Measurements from ENCODE around the gene STK16.
A peak's percentile ranks its signal among the peaks of the same experiment; 100 is the strongest.
"Not testable (repeated sequence)": the region's sequence is repeated elsewhere in the genome, so short reads cannot be mapped to it uniquely, and the experiment has no call there.

STK16 gene, protein sequence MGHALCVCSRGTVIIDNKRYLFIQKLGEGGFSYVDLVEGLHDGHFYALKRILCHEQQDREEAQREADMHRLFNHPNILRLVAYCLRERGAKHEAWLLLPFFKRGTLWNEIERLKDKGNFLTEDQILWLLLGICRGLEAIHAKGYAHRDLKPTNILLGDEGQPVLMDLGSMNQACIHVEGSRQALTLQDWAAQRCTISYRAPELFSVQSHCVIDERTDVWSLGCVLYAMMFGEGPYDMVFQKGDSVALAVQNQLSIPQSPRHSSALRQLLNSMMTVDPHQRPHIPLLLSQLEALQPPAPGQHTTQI

GRCh38 chr2:219245148-219245898 is at the start of gene STK16, which contains the start of gene GLB1L:
Gene STK16, plus strand, starts transcription at chr2:219245479. Its CDS starts 521 bp downstream, at chr2:219246000.
Gene GLB1L, minus strand, starts transcription at chr2:219245444. Its CDS starts 1,871 bp downstream, at chr2:219243573.
- peak; percentile 18 to 97 (median 87) for DNase-seq

GRCh38 chr2:219197388-219197787 is 47.9 kb upstream of the STK16 start:
- DNase-seq, result no peak

DNA sequence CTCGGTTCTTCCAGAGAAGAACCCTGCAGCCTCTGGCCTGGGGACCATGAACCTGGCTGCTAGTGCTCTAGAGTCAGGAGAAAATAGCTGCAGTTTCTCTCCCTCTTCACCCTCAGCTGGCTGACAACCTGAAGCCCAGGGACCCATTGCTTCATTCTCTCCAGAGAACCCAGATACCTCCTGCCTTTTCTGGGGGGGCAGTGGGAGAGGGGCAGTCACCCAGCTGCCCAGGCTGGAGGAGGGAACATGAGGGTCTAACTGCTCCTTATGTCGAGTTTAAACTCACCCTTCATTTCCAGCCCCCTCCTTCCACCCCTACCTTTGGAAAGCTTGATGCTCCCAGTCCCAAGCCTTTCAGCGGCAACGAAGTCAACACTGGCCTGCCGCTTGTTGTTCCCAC is 46.3 kb upstream of the STK16 start:
- DNase-seq, result no peak

DNA sequence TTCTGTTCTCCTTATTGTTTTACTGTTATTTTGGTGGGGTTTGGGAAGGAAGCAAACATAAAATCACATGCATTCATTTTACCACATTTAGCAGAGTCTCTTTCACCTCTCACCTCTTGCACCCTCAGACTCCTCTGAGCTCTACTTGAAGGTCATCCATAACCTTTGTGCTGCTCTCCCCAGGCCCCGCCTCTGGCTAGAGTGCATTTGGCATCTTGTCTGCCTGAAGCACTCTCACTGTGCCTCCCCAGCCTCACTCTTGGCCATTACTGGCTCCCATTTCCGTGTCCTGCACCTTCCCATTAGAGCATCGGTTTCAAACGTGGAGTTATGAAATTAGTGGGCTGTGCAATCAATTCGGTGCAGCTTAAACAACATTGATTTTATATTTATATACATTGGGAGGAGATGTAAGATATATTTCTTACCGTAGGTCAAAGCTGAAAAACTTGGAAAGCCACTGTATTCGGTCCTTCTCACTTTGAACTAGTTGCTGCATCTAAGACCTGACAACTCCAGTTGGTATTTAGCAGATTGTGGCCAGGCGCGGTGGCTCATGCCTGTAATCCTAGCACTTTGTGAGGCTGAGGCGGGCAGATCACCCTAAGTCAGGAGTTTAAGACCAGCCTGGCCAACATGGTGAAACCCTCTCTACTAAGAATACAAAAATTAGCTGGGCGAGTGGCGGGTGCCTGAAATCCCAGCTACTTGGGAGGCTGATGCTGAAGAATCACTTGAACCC is 45.6 kb upstream of the STK16 start:
- no peak for DNase-seq

GRCh38 chr2:219200502-219201326 is 44.6 kb upstream of the STK16 start:
- peak in 5 of 58 donors; percentile 10 to 29 (median 28) for DNase-seq

DNA sequence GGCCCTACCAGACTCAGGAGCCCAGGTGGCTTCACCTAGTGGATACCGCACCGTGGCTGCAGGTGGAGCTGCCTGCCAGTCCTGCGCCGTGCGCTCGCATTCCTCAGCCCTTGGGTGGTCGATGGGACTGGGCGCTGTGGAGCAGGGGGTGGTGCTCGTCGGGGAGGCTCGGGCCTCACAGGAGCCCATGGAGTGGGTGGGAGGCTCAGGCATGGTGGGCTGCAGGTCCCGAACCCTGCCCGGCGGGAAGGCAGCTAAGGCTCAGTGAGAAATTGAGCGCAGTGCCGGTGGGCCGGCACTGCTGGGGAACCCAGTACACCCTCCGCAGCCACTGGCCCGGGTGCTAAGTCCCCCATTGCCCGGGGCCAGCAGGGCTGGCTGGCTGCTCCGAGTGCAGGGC is 43.9 kb upstream of the STK16 start:
- not testable (repeated sequence) for DNase-seq

DNA sequence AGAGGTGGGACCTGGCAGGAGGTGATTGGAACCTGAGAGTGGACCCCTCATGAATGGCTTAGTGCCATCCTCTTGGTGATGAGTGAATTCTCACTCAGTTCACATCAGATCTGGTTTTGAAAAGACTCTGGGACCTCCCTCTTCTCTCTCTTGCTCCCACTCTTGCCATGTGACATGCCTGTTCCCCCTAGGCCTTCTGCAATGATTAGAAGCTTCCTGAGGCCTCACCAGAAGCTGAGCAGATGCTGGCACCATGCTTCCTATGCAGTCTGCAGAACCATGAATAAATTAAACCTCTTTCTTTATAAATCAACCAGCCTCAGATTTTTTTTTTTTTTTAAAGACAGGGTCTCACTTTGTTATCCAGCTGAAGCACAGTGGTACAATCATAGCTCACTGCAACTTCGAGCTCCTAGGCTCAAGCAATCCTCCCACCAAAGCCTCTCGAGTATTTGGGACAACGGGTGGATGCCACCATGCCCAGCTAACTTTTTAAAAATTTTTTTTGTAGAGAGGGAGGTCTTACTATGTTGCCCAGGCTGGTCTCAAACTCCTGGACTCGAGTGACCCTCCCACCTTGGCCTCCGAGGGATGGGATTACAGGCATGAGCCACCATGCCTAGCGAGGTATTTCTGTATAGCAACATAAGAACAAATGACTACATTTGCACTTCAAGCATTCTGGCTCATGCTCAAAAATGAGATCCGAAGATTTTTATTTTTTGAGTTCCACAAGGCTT is 40.7 kb upstream of the STK16 start:
- DNase-seq, result no peak

- DNase-seq, result no peak
Measured at GRCh38 chr2:219205165-219205538, 40.1 kb upstream of the STK16 start.

DNA sequence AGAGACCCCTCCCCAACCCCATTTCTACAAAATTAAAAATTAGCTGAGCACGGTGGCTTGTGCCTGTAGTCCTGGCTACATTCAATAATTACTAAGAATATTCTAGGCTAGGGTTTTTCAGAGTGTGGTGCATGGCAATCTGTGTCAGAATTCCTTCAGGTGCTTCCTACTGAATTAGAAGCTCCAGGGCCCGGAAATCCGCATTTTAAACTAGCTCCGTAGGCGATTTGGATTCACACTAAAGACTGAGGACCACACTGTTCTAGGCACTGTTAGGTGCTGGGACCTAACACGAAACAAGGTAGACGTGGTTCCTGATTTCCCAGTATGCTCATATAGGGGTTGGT is 39.3 kb upstream of the STK16 start:
- no peak for DNase-seq

DNA sequence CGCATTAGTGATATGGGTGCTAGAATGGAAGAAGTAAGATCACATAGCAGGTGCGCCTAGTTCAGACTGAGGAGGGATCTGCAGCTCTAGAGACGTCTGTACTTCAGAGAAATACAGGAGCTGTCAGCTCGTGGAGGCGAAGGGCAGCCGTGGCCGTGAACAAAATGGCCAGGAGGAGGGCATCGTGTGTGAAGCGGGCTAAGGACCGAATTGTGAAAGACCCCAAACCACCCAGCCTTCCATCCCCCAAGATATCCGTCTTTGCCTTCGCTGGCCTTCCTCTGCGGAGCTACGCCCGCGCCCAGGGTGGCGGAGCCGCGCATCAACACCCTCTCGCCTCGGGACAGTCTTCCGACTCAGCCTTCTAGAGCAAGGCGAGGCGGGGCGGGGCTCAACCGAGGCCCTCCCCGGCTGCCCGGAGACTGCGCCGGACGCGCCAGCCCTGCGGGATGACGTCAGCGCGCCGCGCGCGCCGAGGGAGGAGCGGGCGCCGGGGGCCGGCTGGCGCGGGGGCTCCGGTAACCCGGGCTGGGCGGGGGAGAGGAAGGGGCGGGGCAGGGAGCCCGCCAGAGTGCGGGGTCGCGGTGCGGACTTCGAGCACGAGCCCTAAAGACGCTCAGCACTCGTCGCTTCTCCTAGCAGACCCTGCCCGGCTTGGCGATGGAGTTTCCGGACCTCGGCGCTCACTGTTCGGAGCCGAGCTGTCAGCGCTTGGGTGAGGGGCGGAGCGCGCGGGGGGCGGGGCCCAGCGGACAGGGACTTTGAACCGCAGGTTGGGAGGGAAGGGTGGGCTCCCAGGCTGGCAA is 38.7 kb upstream of the STK16 start, which contains the start of gene ZFAND2B:
ZFAND2B (plus strand) TSS at position 455 of the 806 bp plus-strand sequence; CDS start at position 661, 206 bp downstream.
- DNase-seq, result peak; percentile 71 to 96 (median 92)

DNA sequence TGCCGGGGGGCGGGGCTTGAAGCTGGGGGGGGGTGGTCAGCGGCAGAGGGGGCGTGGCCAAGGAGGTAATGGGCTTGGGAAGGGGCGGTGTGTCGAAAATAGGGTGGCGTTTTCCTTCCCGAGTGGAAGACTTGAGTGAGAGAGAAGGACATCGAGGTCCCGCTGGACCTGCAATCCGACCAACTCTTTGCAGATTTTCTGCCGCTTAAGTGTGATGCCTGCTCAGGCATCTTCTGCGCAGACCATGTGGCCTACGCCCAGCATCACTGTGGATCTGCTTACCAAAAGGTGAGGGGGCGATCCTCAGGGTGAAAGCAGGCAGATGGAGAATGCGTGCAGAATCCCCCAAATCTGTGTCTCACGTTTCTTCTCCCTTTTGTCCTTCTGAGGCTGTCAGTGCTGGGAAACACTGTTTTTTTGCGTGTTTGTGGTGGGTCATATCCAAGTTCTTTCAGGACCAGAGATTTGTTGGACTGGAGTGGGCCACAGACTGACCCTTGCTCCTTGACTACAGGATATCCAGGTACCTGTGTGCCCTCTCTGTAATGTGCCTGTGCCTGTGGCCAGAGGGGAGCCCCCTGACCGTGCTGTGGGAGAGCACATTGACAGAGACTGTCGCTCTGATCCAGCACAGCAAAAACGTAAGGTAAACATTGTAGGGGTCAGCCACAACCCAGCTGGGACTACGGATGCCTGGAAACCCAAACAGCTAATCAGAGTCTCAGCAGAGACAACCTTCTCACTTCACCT is 38.0 kb upstream of the STK16 start:
- DNase-seq, result peak in 3 of 58 donors; percentile 51 to 72 (median 51)

DNA sequence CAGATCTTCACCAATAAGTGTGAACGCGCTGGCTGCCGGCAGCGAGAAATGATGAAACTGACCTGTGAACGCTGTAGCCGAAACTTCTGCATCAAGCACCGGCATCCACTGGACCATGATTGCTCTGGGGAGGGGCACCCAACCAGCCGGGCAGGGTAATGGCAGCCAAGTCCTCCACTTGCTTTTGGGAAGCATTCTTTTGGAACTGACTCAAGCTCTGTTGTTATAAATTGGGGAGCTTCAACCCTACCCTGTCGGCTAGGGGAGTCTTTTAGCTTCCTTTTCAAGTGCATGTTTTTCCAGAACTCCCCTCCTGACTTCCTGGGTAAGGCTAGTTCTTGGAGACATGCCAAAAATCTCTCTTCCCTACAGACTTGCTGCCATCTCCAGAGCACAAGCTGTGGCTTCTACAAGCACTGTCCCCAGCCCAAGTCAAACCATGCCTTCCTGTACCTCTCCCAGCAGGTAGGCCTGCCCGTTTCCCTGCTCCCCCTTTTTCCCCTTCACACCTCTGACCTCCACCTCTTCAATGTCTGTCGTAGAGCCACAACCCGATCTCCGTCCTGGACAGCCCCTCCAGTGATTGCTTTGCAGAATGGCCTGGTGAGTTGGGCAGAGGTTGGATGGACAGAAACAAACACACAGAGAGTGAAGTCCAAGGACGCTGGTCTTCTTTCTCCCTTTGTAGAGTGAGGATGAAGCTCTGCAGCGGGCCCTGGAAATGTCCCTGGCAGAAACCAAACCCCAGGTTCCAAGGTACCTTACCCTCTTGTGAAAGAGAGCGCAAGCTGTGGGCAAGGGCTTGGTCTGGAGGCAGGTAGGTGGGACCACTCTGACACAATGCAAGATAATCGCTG is 37.2 kb upstream of the STK16 start:
- peak in 1 of 58 donors; percentile 29 for DNase-seq

DNA sequence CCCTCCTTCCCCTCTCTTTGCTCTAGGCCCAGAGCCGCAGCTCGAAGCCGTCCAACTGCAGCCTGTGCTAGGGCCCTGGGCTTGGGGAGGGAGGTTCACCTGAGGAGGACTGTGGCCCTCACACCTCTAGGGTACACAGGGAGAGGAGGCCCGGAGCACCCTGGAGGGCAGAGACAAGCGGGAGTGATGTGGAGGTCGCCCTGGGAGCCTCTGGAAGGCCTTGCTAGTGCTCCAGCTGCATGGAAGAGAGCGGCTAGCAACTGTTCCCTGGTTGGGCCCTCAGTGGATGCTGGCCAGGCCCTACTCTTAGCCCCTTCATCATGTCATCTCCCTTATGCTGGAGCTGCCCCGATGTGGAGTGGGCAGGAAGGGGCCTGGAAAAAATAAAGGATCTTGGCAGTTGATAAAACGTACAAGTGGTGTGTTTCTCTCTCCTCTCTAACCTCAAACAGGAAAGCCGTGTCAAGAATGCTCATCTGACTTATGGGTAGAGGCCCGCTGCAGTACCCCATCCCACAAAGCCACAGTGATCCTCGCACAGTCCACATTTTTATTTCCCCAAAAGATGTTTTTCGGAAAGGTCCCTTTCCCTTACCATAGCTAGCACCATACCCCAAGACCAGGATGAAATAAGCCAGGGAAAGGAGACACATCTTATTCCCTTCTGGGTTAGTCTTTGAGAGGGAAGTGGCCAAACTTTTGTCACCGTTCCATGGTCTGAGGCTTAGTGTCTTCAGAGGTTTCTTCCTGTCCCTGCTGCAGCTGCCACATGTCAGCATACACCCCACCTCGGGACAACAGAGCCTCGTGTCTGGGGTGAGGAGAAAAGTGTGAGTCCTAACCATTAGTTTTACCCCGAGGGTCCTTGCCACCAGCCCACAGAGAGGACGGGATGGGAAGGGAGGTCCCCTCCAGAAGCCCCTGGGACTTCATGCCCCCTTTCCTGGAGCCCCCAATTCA is 35.8 kb upstream of the STK16 start:
- DNase-seq, result no peak

GRCh38 chr2:219210196-219210885 is 34.9 kb upstream of the STK16 start:
- no peak for DNase-seq

GRCh38 chr2:219210886-219211362 is 34.4 kb upstream of the STK16 start:
- DNase-seq, result no peak

- DNase-seq, result no peak
Measured at GRCh38 chr2:219213026-219213415, 32.3 kb upstream of the STK16 start.
